A549 (cell line): Measurements from ENCODE around the gene PLLP. TPM values are rescaled to one million over a fixed set of nuclear protein-coding genes. Genes with fewer than 3 reads are reported as not detected.

Source experiments
- ATAC-seq, 2 experiments: fragments of 200-7000 bp in 1 of 2; fragments of >200 bp in 1 of 2; cut with Nextera tagmentation in 1 of 2; cut with Tn5 transposase in 1 of 2; 3 replicates each; pipeline versions ENCODE4 v1.8.0 to v1.9.1; 2018 to 2020; ENCODE audit warnings: mild to moderate bottlenecking in 1 of 2, moderate library complexity in 1 of 2
- CTCF ChIA-PET: fragments of 300-600 bp; sonication (Branson Sonifier 250); formaldehyde crosslinking; extraction: SDS; loops from one replicate; lab custom pipeline; 2021; ENCODE audit warnings: antibody characterized with exemption, inconsistent platforms; lab: Yijun Ruan, JAX
- POLR2A ChIA-PET: fragments of 350-600 bp; formaldehyde crosslinking; extraction: SDS; loops from one replicate; lab custom pipeline; 2021; ENCODE audit warnings: antibody characterized with exemption, inconsistent platforms; lab: Yijun Ruan, JAX
- DNase-seq, 2 experiments: peaks; one replicate each; pipeline versions ENCODE4 v3.0.0 to v3.0.0-alpha.2; 2011 to 2016; ENCODE audit warnings: low read depth in 1 of 2, low spot score in 1 of 2
- FAIRE-seq: peaks from 2 replicates; lab custom pipeline; 2011; peaks lifted over from hg19 to GRCh38; lab: Jason Lieb, UNC
- H3K27ac ChIP-seq, 2 experiments: fragments of >200 bp; sonication (Bioruptor Twin); formaldehyde crosslinking; 3 replicates each; pipeline ENCODE4 v1.5.1; 2016 to 2017
- H3K4me1 ChIP-seq: fragments of >200 bp; sonication (Bioruptor Twin); formaldehyde crosslinking; 3 replicates; pipeline ENCODE4 v1.6.1; 2016
- H3K4me2 ChIP-seq: fragments of >200 bp; sonication (Bioruptor Twin); formaldehyde crosslinking; 3 replicates; pipeline ENCODE4 v1.6.1; 2016
- H3K4me3 ChIP-seq: fragments of >200 bp; sonication (Bioruptor Twin); formaldehyde crosslinking; 3 replicates; pipeline ENCODE4 v1.5.1; 2016
- H3K9me3 ChIP-seq: fragments of >200 bp; sonication (Bioruptor Twin); formaldehyde crosslinking; 3 replicates; pipeline ENCODE4 v1.6.1; 2016
- BHLHE40 ChIP-seq: IDR thresholded peaks from 2 replicates; pipeline ENCODE4 v1.6.1; 2012; ENCODE audit warnings: low read depth, low read length, inconsistent platforms
- CHD4 ChIP-seq: fragments of 200-600 bp; sonication (generic); IDR thresholded peaks from 2 replicates; pipeline ENCODE4 v1.6.1; 2016; ENCODE audit warnings: antibody characterized with exemption, mild to moderate bottlenecking, borderline replicate concordance
- EHMT2 ChIP-seq: fragments of 200-600 bp; sonication (generic); IDR thresholded peaks from 2 replicates; pipeline ENCODE4 v1.6.1; 2016; ENCODE audit warnings: antibody characterized with exemption, low read depth, mild to moderate bottlenecking, moderate library complexity
- EP300 ChIP-seq, 2 experiments: fragments of >200 bp; sonication (Bioruptor Twin); formaldehyde crosslinking; IDR thresholded peaks; 2 replicates in 1 of 2; 3 replicates in 1 of 2; pipeline ENCODE4 v1.6.1; 2016 to 2017
- FOSB ChIP-seq: fragments of 250-450 bp; sonication (Bioruptor Pico); IDR thresholded peaks from 2 replicates; pipeline ENCODE4 v1.5.0; 2020; ENCODE audit warnings: mild to moderate bottlenecking, moderate library complexity
- FOXS1 ChIP-seq: fragments of 250-450 bp; sonication (Bioruptor Pico); IDR thresholded peaks from 2 replicates; pipeline ENCODE4 v1.5.0; 2020; ENCODE audit warnings: mild to moderate bottlenecking, moderate library complexity
- HOXA7 ChIP-seq: fragments of 250-450 bp; sonication (Bioruptor Pico); IDR thresholded peaks from 2 replicates; pipeline ENCODE4 v1.5.0; 2020; ENCODE audit warnings: mild to moderate bottlenecking, moderate library complexity
- KDM5A ChIP-seq: fragments of 200-600 bp; sonication (generic); IDR thresholded peaks from 2 replicates; pipeline ENCODE4 v1.6.1; 2016; ENCODE audit warnings: antibody characterized with exemption, mild to moderate bottlenecking
- MAZ ChIP-seq: fragments of 150-350 bp; IDR thresholded peaks from 2 replicates; pipeline ENCODE4 v1.6.1; 2014; ENCODE audit warnings: antibody characterized with exemption, low read depth, low read length, borderline replicate concordance
- NPAS2 ChIP-seq: fragments of 250-450 bp; sonication (Bioruptor Pico); IDR thresholded peaks from 2 replicates; pipeline ENCODE4 v1.8.0; 2022; ENCODE audit warnings: mild to moderate bottlenecking, moderate library complexity, borderline replicate concordance
- PHF8 ChIP-seq: fragments of 200-600 bp; sonication (generic); IDR thresholded peaks from 2 replicates; pipeline ENCODE4 v1.6.1; 2016; ENCODE audit warnings: low read depth, mild to moderate bottlenecking, antibody characterized with exemption, moderate library complexity, borderline replicate concordance
- POLR2A ChIP-seq: IDR thresholded peaks from 2 replicates; pipeline ENCODE4 v1.6.1; 2012; ENCODE audit warnings: mild to moderate bottlenecking, low read length
- POLR2AphosphoS2 ChIP-seq: conservative IDR thresholded peaks from 2 replicates; pipeline ENCODE4 v1.6.1; 2012; ENCODE audit warnings: low read length, improper control_type of control experiment, inconsistent platforms
- RARB ChIP-seq: fragments of 250-450 bp; sonication (Bioruptor Pico); IDR thresholded peaks from 2 replicates; pipeline ENCODE4 v1.8.0; 2021; ENCODE audit warnings: mild to moderate bottlenecking, moderate library complexity
- SMC3 ChIP-seq: fragments of >200 bp; sonication (Bioruptor Twin); formaldehyde crosslinking; IDR thresholded peaks from 3 replicates; pipeline ENCODE4 v1.6.1; 2018; ENCODE audit warnings: inconsistent platforms
- TFCP2L1 ChIP-seq: fragments of 250-450 bp; sonication (Bioruptor Pico); IDR thresholded peaks from 2 replicates; pipeline ENCODE4 v1.5.0; 2021; ENCODE audit warnings: mild to moderate bottlenecking
- ZFP36 ChIP-seq: fragments of 450-650 bp; IDR thresholded peaks from 2 replicates; pipeline ENCODE4 v1.6.1; 2014; ENCODE audit warnings: borderline replicate concordance; ENCODE audit not compliant: partially characterized antibody
- ZSCAN20 ChIP-seq: fragments of 250-450 bp; sonication (Bioruptor Pico); IDR thresholded peaks from 2 replicates; pipeline ENCODE4 v1.8.0; 2022; ENCODE audit warnings: mild to moderate bottlenecking, moderate library complexity
- WGBS: methylation state at CpG from one replicate; pipeline ENCODE4 v1.1.6; 2017; ENCODE audit errors: missing lambda C conversion rate; 5-methylcytosine and 5-hydroxymethylcytosine counted together
- polyA plus RNA-seq, 4 experiments: library from polyadenylated mRNA; depleted of rRNA in 3 of 4; stranded (reverse); fragments of >200 nt; fragmentation: RNase III in 1 of 4; extraction: RNeasy Plus Mini Kit Qiagen cat#74134 plus additional on column Dnase treatment in 1 of 4; gene quantifications; 2 replicates in 3 of 4; 3 replicates in 1 of 4; pipeline ENCODE4 v1.2.3, GENCODE V29; 2011 to 2017
- TF ChIP-seq, protein P1 (sequence below): fragments of 150-350 bp; IDR thresholded peaks from 2 replicates; pipeline ENCODE4 v1.6.1; 2014; ENCODE audit warnings: low read depth, mild to moderate bottlenecking, low read length
- TF ChIP-seq, protein P2 (sequence below): fragments of 250-450 bp; sonication (Bioruptor Pico); IDR thresholded peaks from 2 replicates; pipeline ENCODE4 v1.5.0; 2020; ENCODE audit warnings: low read depth, mild to moderate bottlenecking, moderate library complexity
- TF ChIP-seq, protein P3 (sequence below): IDR thresholded peaks from 2 replicates; pipeline ENCODE4 v1.6.1; 2012
- TF ChIP-seq, protein P4 (sequence below): fragments of >200 bp; sonication (Bioruptor Twin); formaldehyde crosslinking; IDR thresholded peaks from 3 replicates; pipeline ENCODE4 v1.5.1; 2016
- TF ChIP-seq, protein P5 (sequence below): fragments of 450-650 bp; IDR thresholded peaks from 2 replicates; pipeline ENCODE4 v1.6.1; 2014; ENCODE audit warnings: antibody characterized with exemption

The PLLP gene
- polyA plus RNA-seq, 2 of the 4 experiments (the other 2 are of a cell fraction): 1.8 to 3.3 TPM

DNA sequence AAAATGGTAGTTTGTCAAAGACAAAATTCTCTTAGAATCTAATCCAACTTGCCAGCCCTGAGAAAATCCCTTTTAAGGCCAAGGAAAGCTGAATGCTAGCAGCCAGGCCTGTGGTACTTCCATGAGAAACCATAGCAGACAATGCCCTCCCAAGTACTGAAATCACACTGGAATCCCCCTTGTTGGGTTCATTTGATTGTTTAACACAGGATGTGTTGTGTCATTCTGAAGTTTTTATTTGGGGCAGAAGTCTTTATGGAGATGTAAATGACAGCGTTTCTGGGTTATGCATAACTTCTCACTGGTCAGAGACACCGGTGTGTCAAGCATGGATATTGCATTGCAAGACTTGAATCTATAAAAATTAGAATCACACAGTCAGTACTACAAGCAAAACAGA, 45.4 kb downstream of the PLLP start:
- CTCF ChIA-PET: interaction anchor here (1.8 kb wide), 1 partner anchor 24 kb away, joined by 4 read pairs; no protein-coding TSS in a partner anchor
- TF ChIP-seq POLR2AphosphoS2 (no peak), SMC3 (no peak), ZFP36 (no peak), MAZ (no peak), POLR2A (no peak), KDM5A (no peak), BHLHE40 (no peak)
- TF ChIP-seq, protein P1, sequence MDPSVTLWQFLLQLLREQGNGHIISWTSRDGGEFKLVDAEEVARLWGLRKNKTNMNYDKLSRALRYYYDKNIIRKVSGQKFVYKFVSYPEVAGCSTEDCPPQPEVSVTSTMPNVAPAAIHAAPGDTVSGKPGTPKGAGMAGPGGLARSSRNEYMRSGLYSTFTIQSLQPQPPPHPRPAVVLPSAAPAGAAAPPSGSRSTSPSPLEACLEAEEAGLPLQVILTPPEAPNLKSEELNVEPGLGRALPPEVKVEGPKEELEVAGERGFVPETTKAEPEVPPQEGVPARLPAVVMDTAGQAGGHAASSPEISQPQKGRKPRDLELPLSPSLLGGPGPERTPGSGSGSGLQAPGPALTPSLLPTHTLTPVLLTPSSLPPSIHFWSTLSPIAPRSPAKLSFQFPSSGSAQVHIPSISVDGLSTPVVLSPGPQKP: no peak
- TF ChIP-seq, protein P2, sequence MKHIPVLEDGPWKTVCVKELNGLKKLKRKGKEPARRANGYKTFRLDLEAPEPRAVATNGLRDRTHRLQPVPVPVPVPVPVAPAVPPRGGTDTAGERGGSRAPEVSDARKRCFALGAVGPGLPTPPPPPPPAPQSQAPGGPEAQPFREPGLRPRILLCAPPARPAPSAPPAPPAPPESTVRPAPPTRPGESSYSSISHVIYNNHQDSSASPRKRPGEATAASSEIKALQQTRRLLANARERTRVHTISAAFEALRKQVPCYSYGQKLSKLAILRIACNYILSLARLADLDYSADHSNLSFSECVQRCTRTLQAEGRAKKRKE (CRISPR knock-in tag): no peak
- Histone ChIP-seq H3K4me2 (no peak overlapping the region), H3K27ac (no peak overlapping the region), H3K9me3 (no peaks in the 10 kb centered on the region), H3K4me1 (peaks cover 3% of the 10 kb centered on the region), H3K4me3 (no peak overlapping the region)
- ATAC-seq (no peak), FAIRE-seq (no peak), DNase-seq (no peak)
- POLR2A ChIA-PET: no interaction called here
- WGBS: 70% methylated on average over 2 of the region's 2 CpGs

DNA sequence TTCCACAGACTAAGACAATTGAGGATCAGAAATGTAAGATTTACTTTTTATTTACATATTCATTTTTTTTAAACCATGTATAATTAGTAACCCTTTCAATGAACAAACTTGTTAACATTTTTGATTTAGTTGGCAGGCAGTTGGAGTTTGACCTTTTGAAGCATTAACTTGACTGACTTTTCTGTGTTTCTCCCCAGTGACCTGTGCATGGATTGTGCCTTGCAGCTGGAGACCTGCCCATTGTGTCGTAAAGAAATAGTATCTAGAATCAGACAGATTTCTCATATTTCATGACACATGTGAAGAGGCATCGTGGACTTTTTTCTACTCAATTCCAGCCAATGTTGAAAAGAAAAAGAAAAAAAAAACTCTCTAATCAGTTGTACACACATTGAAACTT, 45.8 kb downstream of the PLLP start:
- Histone ChIP-seq H3K4me1 (no peaks in the 10 kb centered on the region), H3K27ac (no peak overlapping the region), H3K4me3 (no peak overlapping the region), H3K9me3 (no peaks in the 10 kb centered on the region), H3K4me2 (no peak overlapping the region)
- ATAC-seq (no peak), DNase-seq (no peak), FAIRE-seq (no peak)
- CTCF ChIA-PET: interaction anchor here (1.8 kb wide), 1 partner anchor 24 kb away, joined by 4 read pairs; no protein-coding TSS in a partner anchor
- TF ChIP-seq HOXA7 (CRISPR knock-in tag) (no peak), ZSCAN20 (CRISPR knock-in tag) (no peak), TFCP2L1 (CRISPR knock-in tag) (no peak), BHLHE40 (no peak), CHD4 (no peak), NPAS2 (CRISPR knock-in tag) (no peak), RARB (CRISPR knock-in tag) (no peak), POLR2AphosphoS2 (no peak), ZFP36 (no peak), EP300 (IDR thresholded peaks at IDR 0.05) (no peak), PHF8 (no peak), SMC3 (no peak), EHMT2 (no peak), FOSB (no peak), FOXS1 (CRISPR knock-in tag) (no peak), KDM5A (no peak)
- TF ChIP-seq, protein P3, sequence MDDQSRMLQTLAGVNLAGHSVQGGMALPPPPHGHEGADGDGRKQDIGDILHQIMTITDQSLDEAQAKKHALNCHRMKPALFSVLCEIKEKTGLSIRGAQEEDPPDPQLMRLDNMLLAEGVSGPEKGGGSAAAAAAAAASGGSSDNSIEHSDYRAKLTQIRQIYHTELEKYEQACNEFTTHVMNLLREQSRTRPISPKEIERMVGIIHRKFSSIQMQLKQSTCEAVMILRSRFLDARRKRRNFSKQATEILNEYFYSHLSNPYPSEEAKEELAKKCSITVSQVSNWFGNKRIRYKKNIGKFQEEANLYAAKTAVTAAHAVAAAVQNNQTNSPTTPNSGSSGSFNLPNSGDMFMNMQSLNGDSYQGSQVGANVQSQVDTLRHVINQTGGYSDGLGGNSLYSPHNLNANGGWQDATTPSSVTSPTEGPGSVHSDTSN: no peak
- TF ChIP-seq, protein P4, sequence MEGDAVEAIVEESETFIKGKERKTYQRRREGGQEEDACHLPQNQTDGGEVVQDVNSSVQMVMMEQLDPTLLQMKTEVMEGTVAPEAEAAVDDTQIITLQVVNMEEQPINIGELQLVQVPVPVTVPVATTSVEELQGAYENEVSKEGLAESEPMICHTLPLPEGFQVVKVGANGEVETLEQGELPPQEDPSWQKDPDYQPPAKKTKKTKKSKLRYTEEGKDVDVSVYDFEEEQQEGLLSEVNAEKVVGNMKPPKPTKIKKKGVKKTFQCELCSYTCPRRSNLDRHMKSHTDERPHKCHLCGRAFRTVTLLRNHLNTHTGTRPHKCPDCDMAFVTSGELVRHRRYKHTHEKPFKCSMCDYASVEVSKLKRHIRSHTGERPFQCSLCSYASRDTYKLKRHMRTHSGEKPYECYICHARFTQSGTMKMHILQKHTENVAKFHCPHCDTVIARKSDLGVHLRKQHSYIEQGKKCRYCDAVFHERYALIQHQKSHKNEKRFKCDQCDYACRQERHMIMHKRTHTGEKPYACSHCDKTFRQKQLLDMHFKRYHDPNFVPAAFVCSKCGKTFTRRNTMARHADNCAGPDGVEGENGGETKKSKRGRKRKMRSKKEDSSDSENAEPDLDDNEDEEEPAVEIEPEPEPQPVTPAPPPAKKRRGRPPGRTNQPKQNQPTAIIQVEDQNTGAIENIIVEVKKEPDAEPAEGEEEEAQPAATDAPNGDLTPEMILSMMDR: no peak
- TF ChIP-seq, protein P5, sequence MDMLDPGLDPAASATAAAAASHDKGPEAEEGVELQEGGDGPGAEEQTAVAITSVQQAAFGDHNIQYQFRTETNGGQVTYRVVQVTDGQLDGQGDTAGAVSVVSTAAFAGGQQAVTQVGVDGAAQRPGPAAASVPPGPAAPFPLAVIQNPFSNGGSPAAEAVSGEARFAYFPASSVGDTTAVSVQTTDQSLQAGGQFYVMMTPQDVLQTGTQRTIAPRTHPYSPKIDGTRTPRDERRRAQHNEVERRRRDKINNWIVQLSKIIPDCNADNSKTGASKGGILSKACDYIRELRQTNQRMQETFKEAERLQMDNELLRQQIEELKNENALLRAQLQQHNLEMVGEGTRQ: no peak
- WGBS: 91% methylated on average over 2 of the region's 2 CpGs
- POLR2A ChIA-PET: no interaction called here
